NCI-H510A treated with DMSO at 0.1 percent for 48 hours (cell line): ENCODE measurements around the gene FRAS1.
A peak's percentile ranks its signal among the peaks of the same experiment; 100 is the strongest.
"Not testable (repeated sequence)": the region's sequence is repeated elsewhere in the genome, so short reads cannot be mapped to it uniquely, and the experiment has no call there.

Source experiments
- DNase-seq: peaks from one replicate; lab custom pipeline; 2025; lab: John Stamatoyannopoulos, UW

The FRAS1 gene

GRCh38 chr4:78512357-78512920 lies 455.3 kb downstream of the FRAS1 start:
- no peak for DNase-seq

GRCh38 chr4:78513411-78513975 lies 456.4 kb downstream of the FRAS1 start:
- DNase-seq = no peak

GRCh38 chr4:78517050-78517652 lies 460.0 kb downstream of the FRAS1 start:
- peak; percentile 5 for DNase-seq

GRCh38 chr4:78518561-78518960 lies 461.4 kb downstream of the FRAS1 start:
- no peak for DNase-seq

- no peak for DNase-seq
Observed at GRCh38 chr4:78519962-78520361, 462.8 kb downstream of the FRAS1 start.

GRCh38 chr4:78520808-78521226 lies 463.7 kb downstream of the FRAS1 start:
- DNase-seq = no peak

GRCh38 chr4:78524009-78524408 lies 466.9 kb downstream of the FRAS1 start:
- DNase-seq = no peak

GRCh38 chr4:78525559-78525958 lies 468.4 kb downstream of the FRAS1 start:
- DNase-seq = no peak

GRCh38 chr4:78527103-78527502 lies 470.0 kb downstream of the FRAS1 start:
- no peak for DNase-seq

- no peak for DNase-seq
Observed at GRCh38 chr4:78527555-78527954, 470.4 kb downstream of the FRAS1 start.

GRCh38 chr4:78528327-78528726 lies 471.2 kb downstream of the FRAS1 start:
- no peak for DNase-seq

- no peak for DNase-seq
Observed at GRCh38 chr4:78529569-78530209, 472.6 kb downstream of the FRAS1 start.

GRCh38 chr4:78532046-78532445 lies 474.9 kb downstream of the FRAS1 start:
- no peak for DNase-seq

- no peak for DNase-seq
Observed at GRCh38 chr4:78533854-78534253, 476.7 kb downstream of the FRAS1 start.

GRCh38 chr4:78534286-78534955 lies 477.3 kb downstream of the FRAS1 start:
- no peak for DNase-seq

- no peak for DNase-seq
Observed at GRCh38 chr4:78542373-78542772, 485.2 kb downstream of the FRAS1 start.

GRCh38 chr4:78543424-78544125 lies 486.5 kb downstream of the FRAS1 start:
- no peak for DNase-seq

GRCh38 chr4:78544678-78545077 lies 487.6 kb downstream of the FRAS1 start:
- DNase-seq = no peak

- no peak for DNase-seq
Observed at GRCh38 chr4:78545275-78546246, 488.4 kb downstream of the FRAS1 start.

GRCh38 chr4:78547899-78548298 lies 490.8 kb downstream of the FRAS1 start:
- not testable (repeated sequence) for DNase-seq

GRCh38 chr4:78548889-78549288 lies 491.8 kb downstream of the FRAS1 start:
- not testable (repeated sequence) for DNase-seq
